NCI-H460 (cell line): ENCODE measurements around the gene PPP1R27. TPM values are rescaled to one million over a fixed set of nuclear protein-coding genes. Genes with fewer than 3 reads are reported as not detected.

ENCODE experiments used
- DNase-seq: peaks from one replicate; pipeline ENCODE4 v3.0.0-alpha.2; 2016; ENCODE audit warnings: low read depth; ENCODE audit errors: extremely low read depth
- polyA plus RNA-seq: library from polyadenylated mRNA; depleted of rRNA; stranded (reverse); fragments of >200 nt; gene quantifications from 2 replicates; pipeline ENCODE4 v1.2.3, GENCODE V29; 2014; cell fraction: nucleus; rRNA removed
- total RNA-seq: library from RNA; depleted of rRNA; stranded (reverse); fragments of >200 nt; shearing (Covaris generic); gene quantifications from 2 replicates; pipeline ENCODE4 v1.2.3, GENCODE V29; 2014; rRNA removed

PPP1R27 gene, protein sequence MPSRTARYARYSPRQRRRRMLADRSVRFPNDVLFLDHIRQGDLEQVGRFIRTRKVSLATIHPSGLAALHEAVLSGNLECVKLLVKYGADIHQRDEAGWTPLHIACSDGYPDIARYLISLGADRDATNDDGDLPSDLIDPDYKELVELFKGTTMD
- total RNA-seq, result not detected in 2 replicates
- not detected in 2 replicates for polyA plus RNA-seq

DNA sequence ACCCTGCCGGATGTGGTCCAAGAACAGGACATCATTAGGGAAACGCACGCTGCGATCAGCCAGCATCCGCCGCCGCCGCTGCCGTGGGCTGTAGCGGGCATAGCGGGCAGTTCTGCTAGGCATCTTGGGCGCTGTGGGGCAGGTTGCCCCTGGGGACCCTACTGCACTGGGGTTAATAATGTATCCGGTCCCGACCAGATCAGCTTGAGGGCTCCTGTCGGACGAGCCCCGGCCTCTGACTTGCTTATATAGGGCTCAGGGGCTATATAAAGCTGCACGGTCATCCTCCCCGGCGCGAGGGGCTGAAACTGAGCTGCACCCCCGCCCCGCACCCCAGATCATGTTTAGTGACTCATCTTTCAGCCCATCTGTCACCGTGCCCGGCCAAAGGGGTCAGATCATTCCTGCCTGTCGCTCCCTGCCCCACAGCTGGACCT lies at the start of gene PPP1R27:
Gene PPP1R27 (minus strand): TSS at position 220 of the 437 bp plus-strand sequence. CDS start 97 bp downstream, at position 123.
- no peak for DNase-seq

DNA sequence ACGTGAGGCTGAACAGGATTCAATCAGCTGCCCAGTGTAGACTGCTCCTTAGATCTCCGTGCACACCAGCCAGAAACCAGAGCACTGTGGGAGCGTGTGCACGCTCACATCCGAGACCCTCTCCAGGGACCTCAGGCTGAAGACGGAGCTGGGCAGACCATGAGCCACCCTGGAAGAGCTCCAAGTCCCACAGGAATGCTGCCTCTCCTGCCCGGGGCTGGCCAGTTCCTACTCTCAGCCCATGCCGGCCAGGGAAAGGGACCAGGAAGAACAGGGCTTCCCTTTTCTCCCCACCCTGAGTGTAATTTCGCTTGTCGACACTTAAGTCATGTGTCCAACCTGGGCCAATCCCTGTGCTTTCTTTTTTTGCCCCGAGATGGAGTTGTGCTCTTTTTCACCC lies 49.7 kb upstream of the PPP1R27 start:
- no peak for DNase-seq

DNA sequence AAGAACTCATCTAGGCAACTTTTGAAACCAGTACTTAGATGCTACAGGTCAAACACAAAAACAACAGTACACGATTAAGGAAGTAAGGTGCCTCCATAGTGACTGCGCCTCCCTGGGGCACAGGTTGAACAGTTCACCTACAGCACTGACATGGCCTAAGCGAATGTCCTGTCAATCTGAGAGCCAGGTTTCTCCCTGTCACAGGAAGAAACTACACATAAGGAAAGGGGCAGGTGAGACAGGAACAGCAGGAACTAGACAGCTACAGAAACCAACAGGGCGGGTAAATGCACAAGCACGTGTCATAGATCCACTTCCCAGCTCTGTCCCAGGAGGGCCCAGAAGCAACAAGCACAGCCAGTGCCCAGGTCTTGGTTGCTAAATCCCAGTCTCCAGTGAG lies 44.3 kb upstream of the PPP1R27 start:
- no peak for DNase-seq

DNA sequence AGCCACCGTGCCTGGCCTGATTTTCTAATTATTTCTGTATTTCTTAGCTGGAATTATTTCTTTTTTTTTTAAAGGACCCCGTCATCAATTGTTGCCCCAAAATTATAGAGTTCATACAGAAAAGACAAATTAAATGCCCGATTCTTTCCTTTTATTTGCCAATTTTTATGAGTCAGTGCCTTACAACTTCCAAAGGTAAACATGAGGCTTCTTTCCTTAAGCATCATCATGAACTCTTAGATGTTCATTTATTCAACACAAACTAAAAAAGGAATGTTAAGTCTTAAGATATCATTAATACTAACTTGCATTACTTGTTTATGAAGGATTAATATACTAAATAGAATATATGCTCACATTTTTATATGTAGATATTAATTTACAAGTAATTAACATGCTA lies 43.4 kb upstream of the PPP1R27 start:
- DNase-seq, result no peak

DNA sequence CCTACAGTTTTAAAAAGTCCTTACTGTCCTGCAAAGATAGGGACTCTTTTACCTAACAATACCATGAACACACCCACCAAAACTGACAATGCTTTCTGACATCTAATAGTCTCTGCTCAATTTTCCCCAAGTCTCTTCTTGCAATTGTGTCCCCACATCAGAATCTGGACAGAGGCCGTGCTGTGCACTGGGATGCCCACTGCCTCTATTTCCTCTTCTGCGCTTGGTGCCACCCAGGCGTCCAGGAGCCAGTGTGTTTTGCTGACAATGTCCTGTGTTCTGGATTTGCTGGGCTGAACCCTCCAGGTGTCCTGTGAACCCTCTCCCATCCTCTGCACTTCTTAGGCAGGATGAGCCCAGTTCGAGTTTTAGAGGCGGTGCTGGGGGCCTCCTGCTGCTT lies 42.7 kb upstream of the PPP1R27 start:
- DNase-seq, result no peak

DNA sequence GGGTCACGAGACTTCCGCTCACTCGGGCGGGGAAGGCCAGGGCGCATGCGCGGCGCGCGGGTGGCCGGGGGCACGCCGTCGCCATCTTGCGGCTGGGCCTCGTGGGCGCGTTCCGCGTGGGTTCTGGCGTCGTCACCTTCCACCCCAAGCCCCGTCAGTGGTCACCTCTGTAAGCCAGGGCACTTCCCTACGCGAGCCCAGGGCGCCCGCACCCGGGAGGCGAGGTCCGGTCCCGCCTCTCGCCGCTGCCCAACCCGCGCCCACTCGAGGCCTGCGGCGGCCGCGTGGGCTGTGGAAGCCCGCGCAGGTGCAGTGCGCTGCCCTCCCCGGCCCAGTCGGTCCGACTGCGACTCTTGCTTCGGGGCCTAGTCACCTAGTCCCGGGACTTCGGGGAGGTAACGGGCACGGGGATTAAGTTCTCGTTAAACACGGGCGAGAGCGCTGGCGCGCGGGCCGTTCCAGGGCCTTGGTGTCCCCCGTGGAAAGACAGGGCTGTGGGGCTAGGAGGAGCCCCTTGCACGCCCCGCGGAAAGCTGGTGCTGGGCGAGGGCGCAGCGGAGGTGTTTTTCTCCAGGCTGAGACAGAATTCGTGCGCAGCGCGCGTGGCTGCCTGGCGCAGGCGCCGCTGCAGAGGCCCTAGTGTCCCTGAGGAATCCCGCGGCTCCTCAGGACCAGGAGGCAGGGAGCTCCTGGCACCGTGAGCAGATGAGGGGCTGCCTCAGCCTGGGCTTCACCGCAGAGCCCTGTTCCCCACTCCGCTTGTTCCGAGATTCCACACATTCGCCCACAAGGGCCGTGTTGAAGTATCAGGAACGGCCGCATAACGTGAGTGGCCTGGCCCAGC lies 36.8 kb upstream of the PPP1R27 start:
- DNase-seq, result peak; percentile 90

DNA sequence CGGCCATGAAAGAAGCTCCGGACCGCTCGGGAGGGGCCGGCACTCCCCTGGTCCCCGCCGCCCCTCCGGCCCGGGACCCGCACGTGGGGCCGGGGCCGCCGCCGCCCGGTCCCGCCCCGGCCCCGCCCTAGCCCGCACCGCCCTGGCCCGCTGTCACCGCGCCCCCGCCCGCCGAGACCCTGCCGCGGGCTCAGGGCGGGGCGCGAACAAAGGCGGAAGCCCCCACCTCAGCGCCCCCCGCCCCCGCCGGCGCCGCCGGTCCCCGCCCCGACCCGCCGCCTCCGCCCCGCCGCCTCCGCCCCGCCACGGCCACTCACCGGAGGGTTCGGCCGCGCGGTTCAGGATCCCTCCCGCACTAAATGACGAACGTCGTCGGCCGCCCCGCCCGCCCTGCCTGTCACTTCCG lies 36.1 kb upstream of the PPP1R27 start, which contains the start of gene ARHGDIA:
Gene ARHGDIA (minus strand): TSS at position 357 of the 406 bp plus-strand sequence. CDS start 1,407 bp downstream, outside the sequence.
- no peak for DNase-seq

DNA sequence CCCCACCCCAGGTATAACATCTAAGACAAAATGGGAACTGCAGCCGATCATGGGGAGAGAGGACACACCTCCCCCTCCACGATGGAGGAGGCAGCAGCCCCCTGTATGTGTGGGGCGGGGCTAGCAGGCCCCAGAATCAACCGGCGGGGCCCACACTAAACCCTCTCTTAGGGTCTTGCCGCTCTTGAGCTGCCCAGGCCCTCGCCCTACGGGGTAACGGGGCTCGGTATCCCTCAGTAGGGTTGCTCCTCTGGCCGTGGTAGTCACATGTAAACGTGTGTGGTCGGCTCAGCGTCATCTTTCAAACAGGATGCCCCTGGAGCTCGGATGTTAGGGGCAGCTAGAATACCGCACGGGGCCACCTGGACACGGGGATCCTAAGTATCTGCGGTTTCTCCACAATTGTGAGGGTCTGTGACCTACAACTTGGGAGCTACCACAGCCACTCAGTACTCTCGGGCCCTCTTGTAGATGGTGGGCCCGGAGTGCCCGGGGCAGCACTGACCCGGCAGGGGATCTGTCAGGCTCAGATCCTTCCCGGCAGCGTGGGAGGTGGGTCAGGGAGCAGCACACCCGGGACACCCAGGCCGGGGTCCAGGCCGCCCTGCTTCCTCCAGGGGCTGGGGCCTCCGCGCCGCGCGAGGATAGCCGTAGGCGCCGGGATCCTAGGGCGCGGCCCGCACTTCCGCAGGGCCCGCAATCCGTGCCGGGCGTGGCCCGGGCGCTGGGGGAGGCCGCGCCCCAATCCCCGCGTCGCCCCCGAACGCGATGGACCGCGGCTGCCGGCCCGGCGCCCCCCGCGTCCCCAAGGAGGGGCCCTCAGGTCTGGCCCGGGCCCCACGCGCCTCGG lies 35.5 kb upstream of the PPP1R27 start:
- DNase-seq, result no peak

DNA sequence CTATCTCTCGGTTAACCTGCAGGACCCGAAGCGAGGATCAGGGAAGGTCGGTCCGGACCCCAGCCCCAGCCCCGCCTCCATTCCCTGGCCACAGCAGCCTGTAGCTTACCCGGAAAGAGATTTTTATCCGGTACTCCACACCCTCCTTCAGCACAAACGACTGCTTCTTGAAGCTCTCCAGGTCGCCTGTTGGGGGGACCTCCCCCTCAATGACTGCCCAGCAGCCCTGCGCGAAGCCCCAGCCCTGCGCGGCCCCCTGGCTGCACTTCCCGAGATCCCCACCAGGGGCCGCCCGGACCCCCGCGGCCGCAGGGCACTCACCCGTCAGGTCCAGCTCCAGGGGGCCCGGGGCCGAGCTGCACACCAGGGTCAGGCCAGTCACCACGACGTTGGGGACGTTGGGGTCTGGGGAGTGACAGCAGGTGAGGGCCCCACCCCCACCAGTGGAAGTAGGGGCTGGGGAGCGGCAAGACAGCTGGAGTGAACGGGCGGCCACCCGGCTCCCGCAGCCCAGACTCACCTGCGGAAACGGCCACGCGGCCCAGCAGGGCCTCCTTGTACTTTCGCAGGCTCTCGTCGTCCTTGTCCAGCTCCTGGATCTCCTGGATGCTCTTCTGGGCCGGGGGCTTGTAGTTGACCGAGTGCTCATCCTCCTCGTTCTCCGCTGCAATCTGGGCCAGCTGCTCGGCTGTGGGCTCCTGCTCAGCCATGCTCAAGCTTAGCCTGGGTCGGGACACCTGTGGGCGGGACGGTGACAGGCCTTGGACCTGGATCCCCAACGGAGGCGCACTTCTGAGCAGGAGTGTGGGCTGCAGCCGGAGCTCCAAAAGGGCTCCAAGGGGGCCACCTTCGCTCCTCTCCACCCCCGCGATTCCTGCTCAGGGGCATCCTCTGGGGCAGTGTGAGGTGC lies 34.6 kb upstream of the PPP1R27 start:
- no peak for DNase-seq

DNA sequence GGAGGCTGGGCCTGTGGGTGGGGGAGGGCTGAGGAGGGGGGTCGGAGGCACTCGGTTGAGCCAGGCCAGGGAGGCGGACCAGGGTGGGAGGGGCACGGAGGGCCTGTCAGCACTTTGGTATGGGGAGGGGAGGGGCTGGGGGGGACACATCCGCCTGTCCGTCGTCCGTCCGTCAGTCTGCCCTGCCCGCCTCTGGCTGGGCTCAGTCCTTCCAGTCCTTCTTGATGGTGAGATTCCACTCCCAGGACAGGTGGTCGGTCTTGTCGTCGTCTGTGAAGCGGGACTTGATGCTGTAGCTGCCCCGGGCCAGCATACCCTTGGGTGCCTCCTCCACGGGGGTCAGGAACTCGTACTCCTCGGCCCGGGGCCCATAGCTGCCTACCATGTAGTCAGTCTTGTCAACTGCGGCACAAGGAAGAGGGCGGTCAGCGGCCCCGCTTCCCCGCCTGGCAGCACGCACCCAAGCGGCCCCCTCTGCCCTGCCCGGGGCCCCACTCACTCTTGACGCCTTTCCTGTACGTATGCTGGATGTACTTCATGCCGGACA lies 33.9 kb upstream of the PPP1R27 start:
- peak; percentile 85 for DNase-seq

DNA sequence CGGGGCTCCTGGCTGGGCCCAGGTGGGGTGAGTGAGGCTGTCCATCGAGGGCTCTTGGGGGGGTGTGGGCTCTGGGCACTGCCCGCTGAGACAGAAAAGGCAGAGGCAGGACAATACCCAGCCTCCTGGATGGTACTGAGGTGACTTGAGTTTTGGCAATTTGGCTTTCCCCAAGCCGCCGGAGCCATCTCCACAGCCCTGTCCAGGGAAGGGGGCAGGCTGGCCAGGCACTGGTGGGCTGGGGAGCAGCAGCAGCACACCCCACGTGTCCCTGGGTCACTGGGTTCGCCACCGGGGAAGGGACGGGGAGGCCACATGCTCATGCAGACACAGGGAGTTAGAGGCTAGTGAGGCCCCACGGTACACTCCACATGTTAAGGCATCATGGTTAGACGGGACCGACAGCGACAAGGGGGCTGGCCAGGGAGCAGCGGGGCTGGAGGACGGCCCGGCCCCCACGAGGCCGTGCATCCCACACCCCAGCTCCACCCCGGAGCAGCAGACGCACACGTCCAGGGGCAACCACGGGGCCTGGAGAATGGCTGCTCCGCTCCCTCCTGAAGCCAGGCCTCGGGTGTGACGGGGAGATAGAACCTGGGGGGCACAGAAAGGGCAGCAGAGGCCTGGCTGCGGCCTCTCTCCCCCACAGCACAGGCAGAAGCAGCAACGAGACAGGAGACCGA lies 33.3 kb upstream of the PPP1R27 start:
- DNase-seq, result no peak

DNA sequence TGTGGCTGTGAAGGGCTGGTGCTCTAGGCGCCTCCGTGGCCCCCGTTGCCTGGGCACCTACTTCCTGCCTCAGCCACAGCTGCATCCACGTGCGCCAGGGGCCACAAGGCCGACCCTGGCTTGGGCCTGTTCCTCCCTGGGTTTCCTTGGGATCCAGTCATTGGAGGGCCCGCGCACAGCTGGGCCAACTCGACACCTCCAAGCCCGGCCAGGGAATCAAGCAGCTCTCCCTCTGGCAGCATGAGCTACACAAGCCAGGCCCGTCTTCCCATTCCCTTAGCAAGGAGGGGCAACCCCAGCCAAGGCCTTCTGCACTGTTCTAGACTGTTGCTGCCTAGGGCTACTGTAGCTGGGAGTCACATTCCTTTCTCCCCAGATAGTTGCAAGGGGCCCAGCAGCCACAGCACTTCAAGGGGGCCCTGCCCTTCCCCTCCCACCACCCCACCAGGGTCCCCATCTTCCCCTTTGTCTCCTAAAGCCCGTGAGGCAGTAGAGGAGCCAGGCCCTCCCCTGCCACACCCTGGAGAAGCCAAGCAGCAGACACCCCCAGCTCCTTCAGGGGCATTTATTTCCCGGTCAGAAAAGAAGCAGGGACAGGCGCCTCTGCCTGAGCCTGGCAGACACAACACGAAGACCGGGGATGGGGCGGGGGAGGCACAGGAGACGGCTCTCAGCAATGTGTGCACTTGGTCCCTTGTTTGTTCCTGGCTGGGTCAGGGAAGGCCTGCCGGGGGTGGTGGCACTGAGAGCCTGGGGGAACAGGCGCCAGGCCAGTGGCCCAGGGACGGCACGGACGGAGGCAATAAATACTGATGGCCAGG lies 32.5 kb upstream of the PPP1R27 start:
- DNase-seq, result peak; percentile 68

DNA sequence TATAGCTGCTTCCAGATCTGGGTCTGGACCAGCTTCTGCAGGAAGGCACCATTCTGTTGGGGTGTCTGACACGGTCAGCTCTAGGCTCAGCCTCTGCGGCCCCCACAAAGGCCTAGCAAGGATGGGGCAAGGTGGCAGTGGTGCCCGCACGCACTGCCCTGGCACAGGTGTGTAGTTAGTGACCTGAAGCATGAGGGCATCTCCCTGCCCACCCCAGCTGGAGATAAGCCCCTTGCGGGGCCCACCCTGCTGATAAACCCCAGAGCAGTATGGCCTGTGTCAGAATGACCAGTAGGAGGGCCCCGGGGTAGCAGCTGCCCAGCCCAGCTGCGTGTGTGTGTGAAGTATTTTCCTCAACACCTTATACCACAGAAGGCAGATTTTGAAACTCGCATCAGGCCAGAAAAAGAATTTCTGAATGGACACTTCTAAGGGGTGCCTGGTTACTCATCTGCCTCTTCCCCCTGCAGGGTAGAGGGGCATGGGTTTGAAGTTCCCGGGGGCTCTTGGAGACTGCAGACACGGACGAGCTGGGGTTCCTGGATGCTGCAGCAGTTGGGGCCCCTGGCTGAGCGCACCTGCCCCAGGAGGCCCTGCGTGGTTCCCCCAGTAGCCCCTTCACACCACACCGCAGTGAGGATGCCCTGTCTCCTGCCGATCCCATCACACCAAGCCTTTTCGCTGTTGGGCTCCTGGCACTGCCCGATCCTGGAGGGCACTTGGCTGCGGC lies 31.8 kb upstream of the PPP1R27 start:
- DNase-seq, result no peak

DNA sequence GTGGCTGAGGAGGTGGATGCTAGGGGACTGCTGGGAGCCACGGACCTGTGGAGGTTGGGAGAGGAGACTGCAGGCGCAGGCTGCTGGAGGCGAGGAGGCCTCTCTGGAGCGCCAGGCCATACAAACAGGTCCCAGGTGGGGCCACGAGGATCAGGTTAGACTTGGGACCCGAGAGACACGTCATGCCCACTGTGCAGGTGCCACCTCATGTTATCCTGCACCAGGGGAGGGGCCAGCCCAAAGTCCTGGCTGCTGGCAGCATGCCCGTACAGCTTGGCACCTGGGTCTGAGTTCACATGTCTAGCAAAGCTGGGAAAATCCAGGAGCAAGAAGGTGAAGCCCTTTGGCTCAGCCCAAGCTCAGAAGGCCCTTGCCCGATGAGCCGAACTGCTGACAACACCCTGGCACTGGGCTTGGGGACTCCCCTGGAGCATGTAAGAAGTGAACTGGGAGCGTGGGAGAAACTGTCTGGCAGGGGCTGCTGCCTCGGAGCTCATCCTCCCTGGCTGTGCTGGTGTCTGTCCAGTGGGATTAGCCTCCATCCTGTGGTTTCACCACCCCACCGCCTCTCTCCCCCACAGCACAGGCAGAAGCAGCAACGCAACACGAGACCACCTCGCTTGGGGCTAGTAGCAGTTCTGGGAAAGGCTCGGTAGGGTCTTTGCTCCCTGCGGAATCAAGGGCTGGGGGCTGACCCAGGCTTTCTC lies 31.0 kb upstream of the PPP1R27 start:
- no peak for DNase-seq

DNA sequence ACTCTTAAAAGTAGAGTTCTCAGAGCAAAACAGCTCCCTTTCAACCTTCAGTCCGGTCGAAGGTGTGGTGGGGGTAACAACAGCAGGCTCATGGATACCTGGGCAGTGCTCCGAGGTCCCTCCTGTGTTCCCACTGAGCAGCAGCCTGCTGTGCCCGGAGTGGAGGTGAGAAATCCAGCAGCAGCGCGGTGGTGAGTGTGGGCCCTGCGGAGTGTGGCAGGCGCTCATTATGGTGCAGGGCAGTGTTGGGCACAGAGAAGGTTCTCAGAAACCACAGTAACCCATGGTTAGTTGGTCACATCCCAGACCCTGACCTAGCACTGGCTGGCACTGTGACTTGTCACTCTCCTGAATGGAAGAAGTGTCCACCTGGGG lies 30.5 kb upstream of the PPP1R27 start:
- DNase-seq, result no peak

DNA sequence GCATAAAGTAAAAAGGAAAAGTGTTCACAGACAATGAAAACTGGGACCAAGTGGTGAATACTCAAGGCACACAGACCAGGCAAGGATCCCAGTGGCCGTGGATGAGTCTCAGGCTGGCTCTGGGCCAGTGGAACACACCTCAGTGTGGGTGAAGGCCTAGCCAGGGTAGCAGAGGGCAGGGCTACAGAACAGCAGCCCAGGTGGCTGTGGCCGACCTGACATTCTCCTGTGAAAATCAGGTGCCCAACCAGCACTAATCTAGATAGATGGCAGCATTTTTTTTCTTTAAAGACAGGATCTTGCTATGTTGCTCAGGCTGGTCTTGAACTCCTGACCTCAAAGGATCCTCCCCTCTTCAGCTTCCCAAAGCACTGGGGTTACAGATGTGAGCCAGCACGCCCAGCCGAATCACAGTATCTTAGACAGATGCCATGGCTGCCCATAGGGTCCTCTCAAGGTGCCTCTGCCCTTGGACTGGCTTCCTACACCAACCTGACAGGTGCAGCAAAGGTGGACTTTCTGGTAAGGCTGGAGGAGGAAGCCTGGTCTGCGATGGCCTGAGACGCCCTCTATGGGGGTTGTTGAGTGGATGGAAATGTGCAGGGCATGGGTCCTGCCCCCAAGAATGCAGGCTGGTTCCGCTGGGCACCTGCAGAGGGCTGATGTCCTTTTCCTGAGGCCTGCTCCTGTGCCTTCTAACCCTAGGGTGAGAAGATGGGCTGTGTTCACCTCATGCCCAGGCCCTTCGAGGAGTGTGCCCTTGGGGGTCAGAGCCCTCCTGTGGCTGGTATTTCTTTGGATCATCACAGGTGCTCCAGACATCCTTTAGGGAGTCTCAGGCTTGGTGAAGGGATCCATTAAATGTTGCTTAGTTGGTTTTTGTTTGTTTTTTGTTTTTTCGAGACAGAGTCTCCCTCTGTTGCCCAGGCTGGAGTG lies 29.3 kb upstream of the PPP1R27 start:
- DNase-seq, result no peak
